Dendritic cell treated with granulocyte-macrophage colony-stimulating factor and Interleukin-4, amounts not matched to agents 40 ng/mL and 50 ng/mL, for 4 days (primary cell): Measurements from ENCODE around the gene ANKDD1B.
"Not testable (repeated sequence)": the region's sequence is repeated elsewhere in the genome, so short reads cannot be mapped to it uniquely, and the experiment has no call there.

Experiments used
- H3K27ac Mint-ChIP-seq: one replicate; pipeline ENCODE4 v1.8.0; 2022; ENCODE audit warnings: mild to moderate bottlenecking, mixed read lengths
- H3K27me3 Mint-ChIP-seq: one replicate; pipeline ENCODE4 v1.8.0; 2022; ENCODE audit warnings: mild to moderate bottlenecking, mixed read lengths
- H3K36me3 Mint-ChIP-seq: one replicate; pipeline ENCODE4 v1.8.0; 2022; ENCODE audit warnings: low read depth, mixed read lengths
- H3K4me1 Mint-ChIP-seq: one replicate; pipeline ENCODE4 v1.8.0; 2022; ENCODE audit warnings: low read depth, mixed read lengths
- H3K4me3 Mint-ChIP-seq: one replicate; pipeline ENCODE4 v1.8.0; 2022; ENCODE audit warnings: mild to moderate bottlenecking, moderate library complexity, mixed read lengths
- H3K9me3 Mint-ChIP-seq: one replicate; pipeline ENCODE4 v1.8.0; 2022; ENCODE audit warnings: mixed read lengths
- intact Hi-C: fragments of 100-400 bp; cut with micrococcal nuclease; formaldehyde crosslinking; loops from one replicate; pipeline ENCODE4 v1.15.0; 2022

Gene ANKDD1B

GRCh38 chr5:75603371-75603770 lies 7.9 kb upstream of the ANKDD1B start:
- Mint-ChIP-seq H3K4me3 (no peak overlapping the region), H3K9me3 (no peaks in the 10 kb centered on the region), H3K27ac (no peak overlapping the region), H3K36me3 (peaks cover 40% of the 10 kb centered on the region), H3K4me1 (peaks cover 12% of the 10 kb centered on the region), H3K27me3 (no peaks in the 10 kb centered on the region)
- intact Hi-C loops: no loop called here

- Mint-ChIP-seq H3K27me3 (no peaks in the 10 kb centered on the region), H3K4me3 (no peak overlapping the region), H3K36me3 (peaks cover 40% of the 10 kb centered on the region), H3K9me3 (no peaks in the 10 kb centered on the region), H3K4me1 (peaks cover 12% of the 10 kb centered on the region), H3K27ac (no peak overlapping the region)
- intact Hi-C loops: no loop called here
Measured at GRCh38 chr5:75603821-75604220, 7.4 kb upstream of the ANKDD1B start.

- H3K4me3 Mint-ChIP-seq, H3K27ac Mint-ChIP-seq, H3K9me3 Mint-ChIP-seq, intact Hi-C loops: not testable (repeated sequence)
- Mint-ChIP-seq H3K36me3 (peaks cover 20% of the 10 kb centered on the region), H3K4me1 (peaks cover 20% of the 10 kb centered on the region), H3K27me3 (peaks cover 15% of the 10 kb centered on the region)
Measured at GRCh38 chr5:75607341-75607740, 3.9 kb upstream of the ANKDD1B start.

- Mint-ChIP-seq H3K4me3 (no peak overlapping the region), H3K4me1 (peaks cover 20% of the 10 kb centered on the region), H3K27me3 (peaks cover 15% of the 10 kb centered on the region), H3K9me3 (no peaks in the 10 kb centered on the region), H3K27ac (no peak overlapping the region), H3K36me3 (peaks cover 16% of the 10 kb centered on the region)
- intact Hi-C loops: no loop called here
Measured at GRCh38 chr5:75608870-75609269, 2.4 kb upstream of the ANKDD1B start.

- H3K4me1 Mint-ChIP-seq: peaks cover 20% of the 10 kb centered on the region
- peaks cover 15% of the 10 kb centered on the region for H3K27me3 Mint-ChIP-seq
- H3K4me3 Mint-ChIP-seq: no peak overlapping the region
- intact Hi-C loops: no loop called here
- no peaks in the 10 kb centered on the region for H3K9me3 Mint-ChIP-seq
- H3K36me3 Mint-ChIP-seq: peaks cover 7% of the 10 kb centered on the region
- H3K27ac Mint-ChIP-seq: no peak overlapping the region
Measured at GRCh38 chr5:75610201-75610600, 1.1 kb upstream of the ANKDD1B start.

- peak overlapping the region; percentile 73 for H3K4me3 Mint-ChIP-seq
- peaks cover 15% of the 10 kb centered on the region for H3K27me3 Mint-ChIP-seq
- H3K36me3 Mint-ChIP-seq, H3K27ac Mint-ChIP-seq, H3K9me3 Mint-ChIP-seq, intact Hi-C loops: not testable (repeated sequence)
- peaks cover 20% of the 10 kb centered on the region for H3K4me1 Mint-ChIP-seq
Measured at GRCh38 chr5:75610859-75611310, 368 bp upstream of the ANKDD1B start.

- Mint-ChIP-seq H3K36me3 (no peaks in the 10 kb centered on the region), H3K27ac (no peak overlapping the region), H3K4me1 (peaks cover 12% of the 10 kb centered on the region), H3K27me3 (peaks cover 15% of the 10 kb centered on the region), H3K4me3 (no peak overlapping the region), H3K9me3 (no peaks in the 10 kb centered on the region)
- intact Hi-C loops: no loop called here
Measured at GRCh38 chr5:75612226-75612569, 945 bp downstream of the ANKDD1B start.

- Mint-ChIP-seq H3K4me3 (no peak overlapping the region), H3K4me1 (peaks cover 7% of the 10 kb centered on the region), H3K27ac (no peak overlapping the region), H3K9me3 (no peaks in the 10 kb centered on the region), H3K36me3 (no peaks in the 10 kb centered on the region), H3K27me3 (peaks cover 15% of the 10 kb centered on the region)
- intact Hi-C loops: no loop called here
Measured at GRCh38 chr5:75612901-75613300, 1.6 kb downstream of the ANKDD1B start.

- no peak overlapping the region for H3K4me3 Mint-ChIP-seq
- H3K36me3 Mint-ChIP-seq: no peaks in the 10 kb centered on the region
- peaks cover 7% of the 10 kb centered on the region for H3K4me1 Mint-ChIP-seq
- H3K27me3 Mint-ChIP-seq: peaks cover 15% of the 10 kb centered on the region
- H3K27ac Mint-ChIP-seq: no peak overlapping the region
- intact Hi-C loops: no loop called here
- H3K9me3 Mint-ChIP-seq: no peaks in the 10 kb centered on the region
Measured at GRCh38 chr5:75614176-75614575, 2.9 kb downstream of the ANKDD1B start.

- Mint-ChIP-seq H3K9me3 (no peaks in the 10 kb centered on the region), H3K27me3 (peaks cover 5% of the 10 kb centered on the region), H3K4me3 (no peak overlapping the region), H3K27ac (no peak overlapping the region), H3K4me1 (no peaks in the 10 kb centered on the region), H3K36me3 (no peaks in the 10 kb centered on the region)
- intact Hi-C loops: no loop called here
Measured at GRCh38 chr5:75616371-75616881, 5.2 kb downstream of the ANKDD1B start.

- intact Hi-C loops: no loop called here
- no peaks in the 10 kb centered on the region for H3K27me3 Mint-ChIP-seq
- H3K36me3 Mint-ChIP-seq: no peaks in the 10 kb centered on the region
- no peak overlapping the region for H3K27ac Mint-ChIP-seq
- H3K4me1 Mint-ChIP-seq: no peaks in the 10 kb centered on the region
- H3K4me3 Mint-ChIP-seq: no peak overlapping the region
- H3K9me3 Mint-ChIP-seq: no peaks in the 10 kb centered on the region
Measured at GRCh38 chr5:75616971-75617621, 5.8 kb downstream of the ANKDD1B start.

- Mint-ChIP-seq H3K27ac (no peak overlapping the region), H3K9me3 (no peaks in the 10 kb centered on the region), H3K27me3 (no peaks in the 10 kb centered on the region), H3K4me3 (no peak overlapping the region), H3K36me3 (no peaks in the 10 kb centered on the region), H3K4me1 (no peaks in the 10 kb centered on the region)
- intact Hi-C loops: no loop called here
Measured at GRCh38 chr5:75617736-75618352, 6.6 kb downstream of the ANKDD1B start.

- no peaks in the 10 kb centered on the region for H3K9me3 Mint-ChIP-seq
- H3K4me1 Mint-ChIP-seq: no peaks in the 10 kb centered on the region
- H3K27ac Mint-ChIP-seq: no peak overlapping the region
- intact Hi-C loops: no loop called here
- no peaks in the 10 kb centered on the region for H3K36me3 Mint-ChIP-seq
- no peaks in the 10 kb centered on the region for H3K27me3 Mint-ChIP-seq
- no peak overlapping the region for H3K4me3 Mint-ChIP-seq
Measured at GRCh38 chr5:75620184-75620959, 9.1 kb downstream of the ANKDD1B start.

GRCh38 chr5:75622564-75622963 lies 11.3 kb downstream of the ANKDD1B start:
- no peak overlapping the region for H3K4me3 Mint-ChIP-seq
- no peaks in the 10 kb centered on the region for H3K4me1 Mint-ChIP-seq
- no peak overlapping the region for H3K27ac Mint-ChIP-seq
- no peaks in the 10 kb centered on the region for H3K9me3 Mint-ChIP-seq
- H3K27me3 Mint-ChIP-seq: no peaks in the 10 kb centered on the region
- intact Hi-C loops: no loop called here
- H3K36me3 Mint-ChIP-seq: no peaks in the 10 kb centered on the region
